ENCODE measurements around the gene BEST4.
"Not testable (repeated sequence)": the region's sequence is repeated elsewhere in the genome, so short reads cannot be mapped to it uniquely, and the experiment has no call there.

The BEST4 gene

DNA sequence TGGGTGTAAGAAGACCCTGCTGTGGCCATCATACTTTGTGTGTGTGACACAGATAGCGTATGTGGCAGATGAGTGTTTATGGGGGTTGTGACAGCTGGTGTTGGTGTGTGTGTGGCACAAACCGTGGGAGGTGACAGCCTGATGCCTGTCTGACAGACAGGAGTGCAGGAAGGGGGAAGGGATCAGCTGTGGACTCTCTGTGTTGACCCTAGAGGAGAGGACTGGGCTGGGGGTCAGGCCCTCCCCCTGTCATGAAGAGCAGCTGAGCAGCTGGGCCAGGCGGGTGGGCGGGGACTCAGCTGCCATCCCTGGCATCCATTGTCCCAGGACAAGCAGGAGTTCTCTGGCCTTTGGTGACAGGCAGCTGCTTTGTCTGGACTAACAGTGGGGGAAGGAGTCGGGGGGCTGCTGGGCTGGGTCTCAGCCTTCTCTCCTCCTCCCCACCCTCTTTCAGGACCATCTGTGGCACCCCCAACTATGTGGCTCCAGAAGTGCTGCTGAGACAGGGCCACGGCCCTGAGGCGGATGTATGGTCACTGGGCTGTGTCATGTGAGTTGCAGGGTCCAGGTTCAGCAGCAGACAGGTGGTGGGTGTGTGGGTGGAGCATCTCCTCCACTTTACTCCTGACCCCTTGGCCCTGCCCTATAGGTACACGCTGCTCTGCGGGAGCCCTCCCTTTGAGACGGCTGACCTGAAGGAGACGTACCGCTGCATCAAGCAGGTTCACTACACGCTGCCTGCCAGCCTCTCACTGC, 14.5 kb upstream of the BEST4 start:
- DNase-seq (ENCODE audit: low spot score) = no peak

GRCh38 chr1:44801491-44802305, 13.7 kb upstream of the BEST4 start:
- no peak for DNase-seq (ENCODE audit: low spot score)

DNA sequence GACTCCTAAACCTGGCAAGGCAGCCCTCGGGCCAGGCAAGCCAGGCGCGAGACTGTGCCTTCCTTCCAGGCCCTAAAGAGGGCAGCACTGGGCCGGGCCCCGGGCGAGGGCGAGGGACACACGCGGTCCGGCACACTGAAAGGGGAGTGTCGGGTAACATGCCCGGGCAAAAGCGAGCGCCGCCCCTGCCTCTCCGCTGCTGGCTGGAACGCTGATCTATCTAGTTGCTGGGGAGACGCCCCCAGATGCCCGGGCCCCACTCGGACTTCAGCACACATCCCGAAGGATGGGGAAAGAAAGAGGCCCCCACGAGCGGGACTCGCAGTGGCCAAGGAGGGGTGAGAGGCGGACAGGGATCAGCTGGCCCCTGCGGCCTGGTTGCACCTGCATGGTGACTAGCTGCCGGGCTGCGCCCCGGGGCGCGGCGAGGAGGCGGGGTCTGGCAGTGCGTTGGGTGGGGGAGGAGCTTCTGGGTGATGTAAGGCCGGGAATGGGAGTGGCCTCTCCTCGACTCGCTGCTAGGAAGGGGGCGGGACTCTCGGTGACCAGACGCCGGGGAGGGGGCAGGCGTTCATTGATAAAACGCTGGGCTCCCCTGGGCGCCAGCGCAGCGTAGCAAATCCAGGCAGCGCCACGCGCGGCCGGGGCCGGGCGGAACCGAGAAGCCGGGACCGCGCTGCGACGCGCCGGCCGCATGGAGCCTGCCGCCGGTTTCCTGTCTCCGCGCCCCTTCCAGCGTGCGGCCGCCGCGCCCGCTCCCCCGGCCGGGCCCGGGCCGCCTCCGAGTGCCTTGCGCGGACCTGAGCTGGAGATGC, 12.0 kb upstream of the BEST4 start, which contains the start of gene PLK3:
PLK3 (plus strand) TSS at position 608 of the 815 bp plus-strand sequence; CDS start at position 695, 87 bp downstream.
- DNase-seq (ENCODE audit: low spot score) = peak; percentile 98

DNA sequence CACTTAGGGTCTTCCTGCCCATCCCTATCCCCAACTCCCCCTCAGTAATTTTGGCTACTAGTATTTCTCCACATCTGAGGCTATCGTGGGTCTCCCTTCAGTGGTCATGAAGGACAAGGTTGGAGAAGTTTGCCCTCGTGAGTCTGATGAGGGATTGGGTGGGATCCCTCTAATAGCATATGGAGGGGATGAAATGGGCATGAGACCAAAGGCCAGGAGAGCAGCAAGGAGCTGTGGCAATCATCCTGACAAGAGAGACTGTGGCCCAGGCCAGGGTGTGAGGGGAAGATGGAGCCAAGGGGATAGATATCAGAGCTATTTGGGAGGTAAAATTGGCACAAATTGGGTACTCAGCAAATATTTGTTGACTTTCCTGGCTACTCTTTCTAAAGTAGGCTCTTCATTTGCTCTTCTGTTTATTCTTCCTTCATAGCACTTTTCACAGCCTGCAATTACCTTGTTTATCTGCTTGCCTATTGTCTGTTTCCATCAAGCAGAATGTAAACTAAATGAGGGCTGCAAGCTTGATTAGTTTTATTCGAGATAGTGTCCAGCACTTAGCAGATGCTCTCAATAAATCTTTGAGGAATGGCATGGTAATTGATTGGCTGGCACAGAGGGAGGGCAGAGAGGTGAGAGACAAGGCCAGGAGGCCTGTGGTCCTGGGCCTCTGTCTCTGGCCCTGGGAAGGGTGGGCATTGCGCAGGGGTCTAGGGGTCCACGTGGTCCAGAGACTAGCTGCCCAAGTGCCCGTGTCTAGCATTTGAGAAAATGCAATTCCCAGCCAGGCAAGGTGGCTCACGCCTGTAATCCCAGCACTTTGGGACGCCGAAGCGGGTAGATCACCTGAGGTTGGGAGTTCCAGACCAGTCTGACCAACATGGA, 10.8 kb upstream of the BEST4 start:
- no peak for DNase-seq (ENCODE audit: low spot score)

DNA sequence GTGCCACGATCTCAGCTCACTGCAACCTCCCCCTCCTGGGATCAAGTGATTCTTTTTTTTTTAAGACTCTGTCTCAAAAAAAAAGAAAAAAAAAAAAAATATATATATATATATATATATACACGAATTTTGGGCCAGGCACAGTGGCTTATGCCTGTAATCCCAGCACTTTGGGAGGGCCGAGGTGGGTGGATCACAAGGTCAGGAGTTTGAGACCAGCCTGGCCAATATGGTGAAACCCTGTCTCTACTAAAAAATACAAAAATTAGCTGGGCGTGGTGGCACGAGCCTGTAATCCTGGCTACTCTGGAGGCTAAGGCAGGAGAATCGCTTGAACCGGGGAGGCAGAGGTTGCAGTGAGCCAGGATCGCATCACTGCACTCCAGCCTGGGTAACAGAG, 9.9 kb upstream of the BEST4 start:
- DNase-seq (ENCODE audit: low spot score) = not testable (repeated sequence)

GRCh38 chr1:44792736-44793502, 4.9 kb upstream of the BEST4 start:
- no peak for DNase-seq (ENCODE audit: low spot score)

DNA sequence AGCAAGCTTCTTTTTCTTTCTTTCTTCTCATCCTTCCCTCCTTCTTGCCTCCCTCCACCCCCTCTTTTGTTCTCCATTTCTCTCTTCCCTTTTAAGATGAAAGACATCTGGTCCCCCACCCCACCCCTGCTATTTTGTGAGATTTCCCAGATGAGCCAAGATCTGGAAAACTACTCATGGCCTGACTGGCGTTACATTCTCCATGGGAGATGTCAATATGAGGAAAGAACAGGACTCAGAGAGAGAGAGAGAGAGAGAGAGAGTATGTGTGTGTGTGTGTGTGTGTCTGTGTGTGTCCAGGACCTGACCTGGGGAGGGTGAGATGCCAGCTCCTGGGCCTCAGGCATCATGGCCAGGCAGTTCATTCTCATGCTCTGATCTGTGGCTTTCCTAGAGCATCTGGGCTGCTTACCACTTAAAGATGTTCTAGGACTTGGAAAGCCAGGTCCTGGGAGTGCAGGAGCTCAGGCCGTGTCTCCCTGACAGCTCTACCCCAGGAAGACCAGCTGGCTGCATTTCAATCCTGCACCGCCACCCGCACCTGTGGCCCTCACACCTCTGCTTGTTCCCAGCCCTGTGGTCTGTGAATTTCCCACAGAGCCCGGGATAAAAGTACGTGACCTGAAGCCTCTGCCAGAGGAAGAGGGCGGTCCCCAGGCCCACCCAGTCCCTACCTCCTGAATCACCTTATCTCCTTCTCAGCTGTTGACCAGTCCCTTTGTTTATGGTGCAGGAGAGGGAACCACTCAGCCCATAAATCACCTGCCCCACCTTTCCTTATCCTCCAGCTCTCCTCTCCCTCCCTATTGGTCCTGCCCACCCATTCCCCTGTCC, 3.2 kb upstream of the BEST4 start:
- peak; percentile 68 for DNase-seq (ENCODE audit: low spot score)

DNA sequence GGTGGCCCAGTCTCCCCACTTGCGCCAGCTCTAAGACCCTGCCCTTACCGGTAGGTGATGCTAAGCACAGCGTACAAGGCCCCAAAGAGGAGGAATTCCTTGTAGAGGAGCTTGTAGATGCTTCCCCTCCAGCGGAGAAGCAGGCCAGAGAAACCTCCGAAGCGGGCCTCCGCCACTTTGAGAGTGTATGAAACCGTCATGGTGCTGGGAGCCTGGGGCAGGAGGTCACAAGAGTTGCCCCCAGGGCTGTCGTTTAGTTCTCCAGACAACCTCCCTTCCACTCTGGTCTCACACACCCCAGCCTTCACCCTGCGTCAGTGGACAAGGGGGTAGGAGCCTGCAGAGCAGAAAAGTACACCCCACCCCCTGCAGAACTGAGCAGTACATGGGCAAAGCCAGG, 464 bp downstream of the BEST4 start:
- DNase-seq (ENCODE audit: low spot score) = no peak

- DNase-seq (ENCODE audit: low spot score) = no peak
These were observed 1.0 kb downstream of the BEST4 start for GRCh38 chr1:44786841-44787426.

DNA sequence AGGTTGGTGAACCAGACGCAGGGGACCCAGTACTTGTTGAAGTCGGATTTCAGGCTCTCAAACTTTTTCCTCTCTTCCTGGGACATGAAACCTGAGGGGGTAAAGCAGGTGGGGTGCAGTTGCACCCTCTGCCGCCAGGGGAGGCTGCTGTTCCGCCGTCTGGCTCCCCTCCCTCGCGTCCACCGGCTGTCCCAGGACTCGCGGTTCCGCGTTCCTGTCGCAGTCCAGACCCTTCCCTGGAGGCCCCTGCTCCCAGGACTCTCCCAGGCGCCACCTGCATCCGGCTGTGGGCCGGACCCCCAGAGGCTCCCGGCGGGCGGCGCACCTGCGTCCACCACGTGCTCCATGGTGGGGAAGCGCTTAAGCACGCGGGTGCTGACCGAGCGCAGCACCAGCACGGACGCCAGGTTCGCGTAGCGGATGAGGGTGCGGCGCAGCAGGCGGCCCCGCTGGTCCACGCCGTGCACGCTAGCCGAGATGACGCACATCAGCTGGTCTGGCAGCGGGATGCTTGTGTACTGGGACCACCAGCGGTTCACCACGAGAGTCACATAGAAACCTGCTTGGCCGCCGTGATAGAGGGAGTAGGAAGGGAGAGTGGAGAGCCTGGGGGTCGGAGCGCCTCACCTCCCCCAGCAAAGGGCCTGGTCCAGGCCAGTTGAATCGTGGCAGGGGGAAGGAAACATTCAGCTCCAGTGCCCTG, 1.7 kb downstream of the BEST4 start:
- peak; percentile 60 for DNase-seq (ENCODE audit: low spot score)

- no peak for DNase-seq (ENCODE audit: low spot score)
These were observed 2.4 kb downstream of the BEST4 start for GRCh38 chr1:44785501-44786137.

- DNase-seq (ENCODE audit: low spot score) = no peak
These were observed 3.0 kb downstream of the BEST4 start for GRCh38 chr1:44785029-44785380.

DNA sequence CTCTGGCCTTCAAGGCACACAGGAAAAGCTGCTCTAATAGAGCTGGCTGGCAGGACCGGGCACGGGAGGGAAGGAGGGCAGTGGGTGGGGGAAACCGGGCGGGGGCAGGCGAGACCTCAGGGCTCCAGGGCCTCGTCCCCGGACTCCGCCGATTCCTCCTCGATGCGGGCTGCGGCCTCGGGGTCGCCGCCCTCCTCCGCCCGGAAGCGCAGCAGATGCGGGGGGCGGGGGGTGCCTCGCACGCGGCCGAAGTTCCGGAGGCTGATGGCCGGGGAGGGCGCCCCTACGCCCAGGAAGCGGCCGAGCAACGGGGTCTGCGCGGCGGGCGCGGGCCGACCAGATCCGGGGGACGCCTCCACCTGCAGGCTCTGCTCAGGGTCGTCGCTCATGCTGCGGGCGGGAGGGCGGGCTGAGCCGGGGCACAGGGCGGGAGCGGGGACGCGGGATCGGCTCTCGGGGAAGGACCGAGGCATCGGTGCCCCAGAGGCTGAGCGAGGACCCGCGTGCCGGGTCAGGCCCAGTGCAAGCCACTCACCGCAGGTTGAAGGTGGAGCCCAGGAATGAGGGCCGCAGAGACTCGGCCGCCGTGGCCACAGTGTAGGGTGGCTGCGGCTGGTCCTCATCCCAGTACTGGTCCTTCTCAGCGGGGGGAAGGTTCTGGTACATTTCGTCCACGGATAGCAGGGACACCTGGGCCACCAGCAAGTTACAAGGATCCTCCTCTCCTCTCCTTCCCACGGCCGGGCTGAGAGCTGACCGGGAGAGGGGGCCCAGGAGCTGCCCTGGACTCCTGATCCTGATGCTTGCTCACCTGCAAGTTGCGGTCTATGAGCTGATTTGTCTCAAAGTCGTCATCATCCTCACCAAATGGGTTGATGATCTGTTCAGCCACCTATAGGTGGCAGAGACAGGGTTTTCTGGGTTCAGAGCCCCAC, 3.6 kb downstream of the BEST4 start:
- no peak for DNase-seq (ENCODE audit: low spot score)

DNA sequence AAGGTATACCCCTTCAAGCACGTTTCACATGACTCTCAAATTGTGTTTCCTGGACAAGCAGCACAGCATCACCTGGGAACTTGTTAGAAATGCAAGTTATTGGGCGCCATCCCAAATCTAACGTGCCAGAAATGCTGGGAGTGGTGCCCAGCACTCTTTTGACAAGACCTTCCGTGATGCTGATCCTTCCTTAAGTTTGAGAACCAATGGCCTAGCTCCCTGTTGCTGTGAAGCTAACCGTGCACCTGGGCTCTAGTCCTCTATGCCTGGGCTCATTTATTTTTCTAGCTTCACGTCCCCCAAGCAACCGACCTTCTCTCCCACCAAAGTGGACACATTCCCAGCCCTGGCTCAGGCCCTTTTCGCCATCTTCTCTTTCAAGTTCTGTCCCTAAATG, 4.3 kb downstream of the BEST4 start:
- no peak for DNase-seq (ENCODE audit: low spot score)

GRCh38 chr1:44780583-44781121, 7.3 kb downstream of the BEST4 start:
- DNase-seq (ENCODE audit: low spot score) = no peak

GRCh38 chr1:44778705-44779576, 9.0 kb downstream of the BEST4 start:
- no peak for DNase-seq (ENCODE audit: low spot score)
